A172 (cell line): Measurements from ENCODE around the gene CDHR3. TPM values are rescaled to one million over a fixed set of nuclear protein-coding genes. Genes with fewer than 3 reads are reported as not detected.
A peak's percentile ranks its signal among the peaks of the same experiment; 100 is the strongest.

Experiments
- DNase-seq: peaks from one replicate; pipeline ENCODE4 v3.0.0-alpha.2; 2015; ENCODE audit warnings: low spot score
- total RNA-seq: library from RNA; depleted of rRNA; stranded (reverse); fragments of >200 nt; shearing (Covaris generic); gene quantifications from 2 replicates; pipeline ENCODE4 v1.2.3, GENCODE V29; 2014

CDHR3 gene
- total RNA-seq, 1 experiment from 2014 or later = 0.10 TPM

DNA sequence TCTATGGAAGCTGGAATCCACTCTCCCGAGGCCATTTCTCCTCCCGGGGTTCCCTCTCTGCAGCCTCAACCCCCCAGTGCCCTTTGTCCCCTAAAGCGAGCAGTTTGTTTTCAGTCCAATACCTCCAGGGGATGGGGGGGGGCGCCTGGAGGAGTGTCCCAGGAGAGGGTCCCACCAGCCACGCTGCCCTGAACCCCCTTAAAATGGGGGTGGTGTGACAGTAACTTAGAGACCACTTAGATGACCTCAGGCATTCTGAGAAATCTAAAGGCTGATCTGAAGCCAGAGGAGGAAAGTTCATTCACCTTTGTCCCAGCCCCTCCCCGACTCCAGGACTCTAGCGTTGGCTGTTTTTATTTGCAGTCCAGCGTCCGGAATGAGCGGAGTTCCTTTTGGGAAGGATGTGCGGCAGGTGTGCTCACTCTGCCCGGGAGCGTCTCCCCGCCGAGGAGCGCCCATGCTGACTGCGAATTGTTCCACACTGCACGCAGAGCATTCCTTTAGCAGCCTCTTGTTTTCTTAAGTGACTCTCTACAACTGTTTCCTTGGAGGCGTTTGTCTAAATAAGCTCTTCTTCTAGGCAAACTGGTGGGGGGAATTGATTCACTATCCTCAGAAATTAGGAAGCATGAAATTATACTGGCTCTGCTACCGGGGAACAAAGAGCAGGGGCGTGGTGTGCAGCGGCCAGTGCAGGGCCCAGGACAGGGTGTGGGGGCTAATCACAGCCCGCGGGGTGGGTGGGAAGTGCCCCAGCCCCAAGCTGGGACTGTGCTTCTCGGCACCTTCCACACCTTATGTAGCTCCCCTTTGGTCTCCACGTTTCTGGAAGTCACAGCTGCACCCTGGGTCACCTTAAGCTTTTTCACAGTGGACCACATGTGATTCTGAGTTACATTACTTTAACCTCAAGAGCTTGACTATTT is 102.8 kb downstream of the CDHR3 start:
- DNase-seq = no peak

GRCh38 chr7:106067678-106068077 is 104.6 kb downstream of the CDHR3 start:
- no peak for DNase-seq

DNA sequence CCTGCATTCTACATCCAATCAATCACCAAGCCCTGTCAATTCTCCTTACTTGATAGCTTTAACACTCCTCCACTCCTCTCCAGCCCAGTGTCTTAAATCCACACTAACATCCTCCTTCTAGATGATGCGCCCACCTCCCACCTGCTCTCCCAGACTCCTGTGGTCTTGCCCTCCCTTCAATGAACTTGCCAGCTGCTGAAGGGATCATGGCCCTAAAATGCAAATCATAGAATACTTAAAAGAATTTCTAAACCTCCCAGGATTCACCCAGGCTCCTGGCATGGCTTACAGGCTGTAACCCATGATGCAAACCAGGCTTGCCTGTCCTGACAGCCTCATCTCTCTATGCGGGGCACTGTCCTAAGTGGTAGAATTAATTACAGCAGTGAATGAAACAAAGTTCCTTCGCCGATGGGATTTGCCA is 105.5 kb downstream of the CDHR3 start:
- DNase-seq = no peak

DNA sequence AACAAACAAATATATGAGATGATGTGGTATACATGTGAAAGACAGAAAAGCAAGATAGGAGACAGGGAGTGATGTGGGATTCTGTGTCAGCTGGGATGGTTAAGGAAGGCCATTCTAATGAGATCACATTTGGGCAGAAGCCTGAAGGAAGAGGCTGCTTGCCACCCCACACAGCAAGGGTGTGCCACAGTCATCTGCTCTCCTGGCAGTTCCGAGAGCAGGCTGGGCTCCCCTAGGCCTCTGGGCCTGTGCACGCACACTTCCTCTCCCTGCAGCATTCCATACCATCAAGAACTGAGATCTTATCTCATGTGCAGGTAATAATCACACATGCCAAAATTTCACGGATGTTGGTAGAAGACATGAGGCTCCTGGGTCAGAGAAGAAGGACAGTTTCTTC is 105.9 kb downstream of the CDHR3 start:
- peak; percentile 29 for DNase-seq

DNA sequence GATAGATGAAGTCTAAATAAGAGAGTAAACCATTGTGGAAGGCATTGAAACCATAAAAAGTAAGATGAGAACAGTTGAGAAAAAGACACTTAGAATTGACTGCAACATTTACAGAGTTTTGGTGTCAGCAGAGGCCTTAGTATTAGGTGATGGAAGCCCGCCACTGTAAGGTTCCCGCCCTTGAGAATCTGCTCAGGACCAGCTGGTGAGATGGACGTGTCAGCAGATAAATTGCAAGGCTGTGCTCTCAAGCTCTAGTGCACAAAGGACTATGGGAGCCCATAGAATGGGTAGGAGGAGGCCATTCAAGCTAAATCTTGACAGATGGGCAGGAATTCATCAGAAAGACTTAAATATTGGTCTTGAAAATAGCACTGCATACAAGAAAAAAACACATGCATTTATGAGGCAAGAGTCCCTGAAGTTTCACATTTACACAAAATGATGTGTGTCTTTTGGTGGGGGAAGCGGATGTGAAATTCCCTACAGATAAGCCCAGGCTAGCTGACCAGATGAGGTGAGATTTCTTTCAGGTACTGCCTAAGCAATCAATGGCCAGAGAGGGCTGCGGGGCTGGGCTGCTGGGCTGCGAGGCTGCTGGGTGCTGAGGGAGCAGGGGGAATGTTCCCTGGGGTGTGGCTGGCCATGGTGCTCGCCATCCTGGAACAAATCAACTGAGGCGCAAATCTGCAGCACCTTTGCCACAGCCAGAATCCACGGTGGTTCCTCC is 106.6 kb downstream of the CDHR3 start:
- no peak for DNase-seq

DNA sequence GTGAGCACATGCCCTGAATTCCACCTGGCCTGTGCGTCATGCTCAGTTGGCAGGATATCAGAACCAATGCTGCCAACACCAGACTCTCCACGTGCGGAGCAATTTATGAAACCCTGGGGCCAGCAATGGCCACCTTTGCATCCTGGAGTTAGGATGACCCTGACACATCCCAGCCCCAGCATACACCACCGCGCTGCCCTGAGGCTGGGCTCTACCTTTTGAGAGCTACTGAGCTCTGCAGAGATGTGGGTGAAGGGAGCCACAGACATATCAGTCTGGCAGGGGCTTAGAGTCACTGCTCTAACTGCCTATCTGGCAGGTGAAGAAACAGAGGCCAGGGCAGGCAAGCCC is 107.1 kb downstream of the CDHR3 start:
- DNase-seq = no peak

- DNase-seq = no peak
Observed at GRCh38 chr7:106070567-106071254, 107.6 kb downstream of the CDHR3 start.

DNA sequence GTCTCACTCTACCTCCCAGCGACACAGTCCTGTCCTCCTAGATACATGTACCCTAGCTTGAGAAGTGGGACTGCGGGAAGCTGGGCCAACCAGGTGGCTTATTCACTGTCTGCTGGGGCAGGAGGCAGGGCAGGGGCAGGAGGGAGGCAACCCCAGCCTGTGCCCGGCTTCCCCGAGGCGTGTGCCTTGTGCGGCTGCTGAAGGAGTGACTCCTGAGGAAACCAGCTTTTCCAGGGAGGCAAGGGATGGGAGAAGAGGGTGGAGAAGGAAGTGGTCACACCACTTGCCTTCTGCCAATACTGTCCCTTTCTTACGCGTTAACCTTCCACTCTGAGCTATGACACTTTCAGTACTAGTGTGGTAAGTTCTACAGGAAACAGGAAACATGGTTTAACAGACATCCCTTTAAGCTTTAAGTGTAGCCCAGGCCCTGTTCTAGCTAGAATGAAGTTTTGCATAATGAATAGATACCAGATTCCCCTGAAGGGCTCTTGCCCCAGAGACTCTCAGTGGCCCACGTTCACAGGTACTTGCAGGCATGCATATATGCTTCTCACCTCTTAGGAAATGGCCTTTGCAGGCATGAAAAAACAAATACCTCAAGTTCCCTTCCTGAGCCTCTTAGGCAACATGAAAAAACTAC is 108.4 kb downstream of the CDHR3 start:
- DNase-seq = no peak

DNA sequence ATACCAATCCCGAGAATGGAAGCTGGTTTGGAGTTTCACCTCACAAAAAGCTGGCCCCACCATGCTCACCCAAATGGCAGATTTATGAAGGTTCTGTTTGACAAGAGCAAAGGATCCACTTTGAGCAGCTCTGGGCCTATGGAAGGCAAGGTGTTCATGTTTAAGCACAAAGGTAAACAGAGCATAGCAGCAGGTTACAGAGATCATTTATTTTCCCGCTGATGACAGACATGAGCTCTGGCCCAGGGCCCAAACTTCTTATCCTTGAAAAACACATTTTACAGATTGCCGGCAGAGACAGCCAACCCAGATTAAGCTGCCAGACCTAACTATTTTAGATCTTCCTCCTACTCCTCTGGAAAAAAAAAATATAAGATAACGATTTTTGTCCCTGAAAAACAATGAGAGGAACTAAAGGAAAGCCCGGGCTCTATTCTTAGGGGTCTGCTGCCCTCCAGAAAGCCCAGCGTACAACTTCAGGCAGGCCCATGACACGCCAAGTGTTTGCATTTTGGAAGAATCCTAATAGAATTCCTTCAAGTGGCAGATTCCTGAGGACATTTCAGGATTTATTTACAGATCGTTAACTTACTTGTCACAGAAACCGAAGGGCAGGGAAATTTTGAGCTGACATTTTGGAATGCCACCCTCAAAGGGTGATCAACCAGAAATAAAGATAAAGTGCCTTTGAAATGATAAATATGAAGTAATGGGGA is 109.1 kb downstream of the CDHR3 start:
- no peak for DNase-seq

DNA sequence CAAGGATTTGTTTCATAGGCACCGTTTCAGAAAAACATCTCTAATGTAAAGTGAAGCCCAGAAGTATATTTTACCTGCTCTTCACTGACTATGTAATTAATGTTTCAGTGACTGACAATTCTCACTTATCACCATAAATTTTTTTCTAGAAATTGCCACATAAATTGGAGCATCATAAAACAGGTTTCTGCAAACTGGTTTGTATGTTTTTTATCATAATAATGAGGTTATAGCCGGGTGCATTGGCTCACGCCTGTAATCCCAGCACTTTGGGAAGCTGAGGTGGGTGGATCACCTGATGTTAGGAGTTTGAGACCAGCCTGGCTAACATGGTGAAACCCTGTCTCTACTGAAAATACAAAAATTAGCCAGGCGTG is 109.6 kb downstream of the CDHR3 start:
- DNase-seq = no peak

DNA sequence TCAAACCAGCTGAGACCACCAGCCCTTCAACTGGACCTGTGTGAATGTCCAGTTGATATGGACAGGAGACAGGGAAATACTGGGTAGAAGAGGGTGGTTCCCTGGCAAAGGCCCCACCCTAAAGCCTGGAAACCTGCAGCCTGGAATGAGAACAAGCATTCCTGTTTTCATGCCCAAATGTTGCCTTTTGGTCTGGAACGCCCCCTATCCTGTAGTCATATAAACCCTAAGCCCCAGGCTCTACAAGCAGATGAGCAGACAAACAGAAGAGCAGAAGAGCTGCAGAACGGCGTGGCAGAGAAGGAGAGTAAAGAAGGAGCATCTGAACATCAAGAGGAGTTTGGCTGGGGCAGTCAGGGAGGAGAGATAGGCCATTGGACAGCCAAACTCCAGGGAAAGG is 110.6 kb downstream of the CDHR3 start:
- no peak for DNase-seq

GRCh38 chr7:106074257-106074656 is 111.2 kb downstream of the CDHR3 start:
- no peak for DNase-seq

- DNase-seq = no peak
Observed at GRCh38 chr7:106075937-106076336, 112.9 kb downstream of the CDHR3 start.

- no peak for DNase-seq
Observed at GRCh38 chr7:106076537-106076936, 113.5 kb downstream of the CDHR3 start.

DNA sequence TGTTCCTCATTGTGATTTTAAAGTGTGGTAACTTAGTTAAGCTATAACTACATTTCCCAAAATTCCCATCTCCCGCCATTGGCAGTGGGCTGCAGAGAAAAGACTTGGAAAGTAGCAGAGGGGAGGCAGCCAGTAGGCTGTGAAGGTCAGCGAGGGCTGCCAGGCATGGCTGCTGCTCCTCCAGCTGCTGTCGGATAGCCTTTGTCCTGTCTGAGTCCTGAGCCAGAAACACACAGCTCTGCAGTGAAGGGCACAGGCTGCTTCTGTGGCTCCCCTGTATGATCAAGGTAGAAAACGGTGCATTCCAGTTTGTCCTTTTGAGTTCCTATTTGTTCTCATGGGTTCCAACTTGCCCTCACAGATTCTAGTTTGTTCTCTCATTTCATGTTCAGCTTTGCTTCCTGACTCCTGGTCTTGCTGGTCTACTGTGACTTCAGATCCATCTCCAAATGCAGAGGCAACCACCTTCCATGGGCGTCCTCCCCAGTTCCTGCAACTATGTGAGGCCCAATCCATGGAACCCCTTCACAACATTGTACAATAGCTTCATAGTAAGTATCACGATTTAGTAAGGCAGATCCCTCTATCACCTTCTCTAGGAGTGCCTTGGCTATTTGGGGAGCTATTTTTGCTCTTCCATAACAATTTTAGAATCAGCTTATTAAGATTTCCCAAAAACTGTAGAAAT is 117.4 kb downstream of the CDHR3 start:
- DNase-seq = no peak

DNA sequence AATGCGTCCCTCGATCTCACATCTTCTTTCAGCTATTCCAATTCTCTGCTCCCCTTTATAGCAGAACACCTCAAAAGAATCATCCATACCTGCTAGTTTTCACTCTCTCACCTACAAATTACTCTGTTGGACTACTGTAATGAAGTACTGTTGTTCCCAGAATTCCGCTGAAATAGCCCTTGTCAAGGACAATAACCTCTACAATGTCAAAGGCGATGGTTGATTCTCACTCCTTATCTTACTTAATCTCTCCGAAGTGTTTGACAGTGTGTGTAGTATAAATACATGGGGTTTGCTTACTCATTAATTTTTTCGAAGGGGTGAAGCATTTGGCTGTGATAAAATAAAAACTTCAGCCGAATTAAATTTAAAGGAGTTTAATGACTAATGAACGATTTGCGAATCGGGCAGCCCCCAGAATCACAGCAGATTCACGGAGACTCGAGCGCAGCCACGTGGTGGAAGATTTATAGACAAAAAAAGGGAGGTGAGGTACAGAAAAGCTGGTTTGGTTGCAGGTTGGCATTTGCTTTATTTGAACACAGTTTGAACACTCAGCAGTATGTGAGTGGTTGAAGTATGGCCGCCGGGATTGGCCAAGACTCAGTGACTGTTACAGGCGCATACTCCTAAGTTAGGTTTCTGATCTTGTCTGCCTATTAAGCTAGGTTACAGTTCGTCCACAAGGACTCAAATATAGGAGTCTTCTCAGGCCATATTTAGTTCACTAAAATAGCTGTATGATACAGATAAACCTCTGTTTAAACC is 119.2 kb downstream of the CDHR3 start:
- DNase-seq = no peak
